Tibial artery (tissue), 4 donors: Measurements from ENCODE around the gene CARD16.

ENCODE experiments used
- DNase-seq, 2 donors: peaks; one replicate each; pipeline ENCODE4 v3.0.0-alpha.2; 2019
- H3K27ac ChIP-seq, 2 donors: fragments of 200-600 bp; sonication (generic) in 1 of 2; 1 replicate in 1 of 2; 2 replicates in 1 of 2; pipeline ENCODE4 v1.5.1; 2018 to 2019; ENCODE audit warnings: mild to moderate bottlenecking in 1 of 2
- H3K27me3 ChIP-seq, 2 donors: fragments of 200-600 bp; sonication (generic) in 1 of 2; one replicate each; pipeline versions ENCODE4 v1.5.1 to v1.6.0; 2016 to 2019
- H3K36me3 ChIP-seq, 3 donors: fragments of 200-600 bp; sonication (generic) in 2 of 3; one replicate each; pipeline ENCODE4 v1.5.1; 2016 to 2019; ENCODE audit warnings: mild to moderate bottlenecking in 2 of 3
- H3K4me1 ChIP-seq, 4 donors: fragments of 200-600 bp; sonication (generic) in 2 of 4; 1 replicate in 3 of 4; 2 replicates in 1 of 4; pipeline ENCODE4 v1.5.1; 2016 to 2019
- H3K4me3 ChIP-seq, 2 donors: fragments of 200-600 bp; sonication (generic) in 1 of 2; 1 replicate in 1 of 2; 2 replicates in 1 of 2; pipeline ENCODE4 v1.5.1; 2018 to 2019; ENCODE audit warnings: mild to moderate bottlenecking in 2 of 2
- H3K9me3 ChIP-seq, 3 donors: fragments of 200-600 bp; sonication (generic) in 1 of 3; one replicate each; pipeline ENCODE4 v1.5.1; 2016 to 2019
- intact Hi-C: fragments of 100-400 bp; cut with DNase I; formaldehyde crosslinking; loops from one replicate; pipeline ENCODE4 v1.15.0; 2023; ENCODE audit warnings: low total_unique reads
- TF ChIP-seq, protein P1 (sequence below), 2 experiments: fragments of 200-600 bp in 1 of 2; fragments of 450-650 bp in 1 of 2; IDR thresholded peaks; one replicate each; pipeline ENCODE4 v1.5.1; 2017 to 2019; ENCODE audit warnings: antibody characterized with exemption in 2 of 2, mild to moderate bottlenecking in 1 of 2, moderate library complexity in 1 of 2

The CARD16 gene

GRCh38 chr11:105024394-105024793 lies 20.7 kb downstream of the CARD16 start:
- no peak for DNase-seq
- intact Hi-C loops = no loop called here
- Histone ChIP-seq H3K9me3 (no peaks in the 10 kb centered on the region), H3K4me1 (no peaks in the 10 kb centered on the region), H3K27ac (no peak overlapping the region), H3K36me3 (no peaks in the 10 kb centered on the region), H3K4me3 (no peak overlapping the region), H3K27me3 (no peaks in the 10 kb centered on the region)
- TF ChIP-seq, protein P1, sequence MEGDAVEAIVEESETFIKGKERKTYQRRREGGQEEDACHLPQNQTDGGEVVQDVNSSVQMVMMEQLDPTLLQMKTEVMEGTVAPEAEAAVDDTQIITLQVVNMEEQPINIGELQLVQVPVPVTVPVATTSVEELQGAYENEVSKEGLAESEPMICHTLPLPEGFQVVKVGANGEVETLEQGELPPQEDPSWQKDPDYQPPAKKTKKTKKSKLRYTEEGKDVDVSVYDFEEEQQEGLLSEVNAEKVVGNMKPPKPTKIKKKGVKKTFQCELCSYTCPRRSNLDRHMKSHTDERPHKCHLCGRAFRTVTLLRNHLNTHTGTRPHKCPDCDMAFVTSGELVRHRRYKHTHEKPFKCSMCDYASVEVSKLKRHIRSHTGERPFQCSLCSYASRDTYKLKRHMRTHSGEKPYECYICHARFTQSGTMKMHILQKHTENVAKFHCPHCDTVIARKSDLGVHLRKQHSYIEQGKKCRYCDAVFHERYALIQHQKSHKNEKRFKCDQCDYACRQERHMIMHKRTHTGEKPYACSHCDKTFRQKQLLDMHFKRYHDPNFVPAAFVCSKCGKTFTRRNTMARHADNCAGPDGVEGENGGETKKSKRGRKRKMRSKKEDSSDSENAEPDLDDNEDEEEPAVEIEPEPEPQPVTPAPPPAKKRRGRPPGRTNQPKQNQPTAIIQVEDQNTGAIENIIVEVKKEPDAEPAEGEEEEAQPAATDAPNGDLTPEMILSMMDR (IDR thresholded peaks at IDR 0.05) = no peak

DNA sequence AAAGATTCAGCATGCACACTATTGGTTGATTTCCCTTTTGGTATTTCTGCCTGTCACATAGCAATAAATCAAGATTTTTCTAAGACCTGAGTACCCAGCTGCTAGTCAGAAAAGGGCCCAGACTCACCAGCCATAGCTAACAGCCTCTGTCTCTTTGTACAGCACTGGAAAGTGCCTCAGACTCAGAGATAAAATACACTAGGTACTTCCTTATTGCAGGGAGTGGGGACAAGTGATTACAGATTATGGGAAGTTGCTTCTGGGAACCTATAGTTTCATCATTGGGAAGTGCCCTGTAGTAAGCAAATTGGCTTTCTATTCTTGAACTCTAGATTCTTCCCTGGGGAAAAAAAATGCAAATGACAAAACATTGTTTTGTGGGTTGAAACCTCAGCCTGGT lies 22.1 kb downstream of the CARD16 start, which contains the start of gene CASP5:
Gene CASP5, minus strand, starts transcription at position 166 of the 400 bp plus-strand sequence. Its CDS starts 32 bp downstream, at position 134.
- no peak within 1 kb of the TSS for H3K4me3 ChIP-seq
- intact Hi-C loops = no loop called here
- no peaks in the 10 kb centered on the region for H3K9me3 ChIP-seq
- no peaks in the 10 kb centered on the region for H3K27me3 ChIP-seq
- DNase-seq = no peak
- no peak within 1 kb of the TSS for H3K27ac ChIP-seq
- TF ChIP-seq, protein P1 (IDR thresholded peaks at IDR 0.05) = no peak
- H3K4me1 ChIP-seq = no peaks in the 10 kb centered on the region
- no peaks in the 10 kb centered on the region for H3K36me3 ChIP-seq

DNA sequence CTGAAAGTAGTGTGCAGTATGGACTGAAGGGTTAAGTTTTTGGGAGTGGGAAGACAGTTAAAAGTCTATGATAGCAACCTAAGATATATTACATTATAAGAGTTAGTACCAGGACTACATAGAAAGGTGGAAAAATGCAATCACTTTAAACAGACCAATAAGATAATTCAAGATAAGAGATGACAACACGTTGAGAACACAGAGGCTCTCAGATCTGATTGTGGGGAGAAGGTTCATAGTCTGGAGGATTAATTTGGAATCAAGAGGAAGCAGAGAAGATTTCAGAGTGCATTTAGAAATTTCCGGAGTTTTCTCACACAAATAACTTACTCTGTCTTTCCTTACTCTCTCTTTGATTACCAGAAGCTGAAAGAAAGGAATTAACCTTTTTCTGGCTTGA lies 22.6 kb downstream of the CARD16 start:
- Histone ChIP-seq H3K4me1 (no peaks in the 10 kb centered on the region), H3K9me3 (no peaks in the 10 kb centered on the region), H3K27me3 (no peaks in the 10 kb centered on the region), H3K27ac (no peak overlapping the region), H3K36me3 (no peaks in the 10 kb centered on the region), H3K4me3 (no peak overlapping the region)
- intact Hi-C loops = no loop called here
- no peak for DNase-seq
- TF ChIP-seq, protein P1 (IDR thresholded peaks at IDR 0.05) = no peak

- no peaks in the 10 kb centered on the region for H3K9me3 ChIP-seq
- TF ChIP-seq, protein P1 (IDR thresholded peaks at IDR 0.05) = no peak
- no peak overlapping the region for H3K27ac ChIP-seq
- DNase-seq = no peak
- H3K4me1 ChIP-seq = no peaks in the 10 kb centered on the region
- no peaks in the 10 kb centered on the region for H3K27me3 ChIP-seq
- no peak overlapping the region for H3K4me3 ChIP-seq
- intact Hi-C loops = no loop called here
- H3K36me3 ChIP-seq = no peaks in the 10 kb centered on the region
Observed at GRCh38 chr11:105007463-105007862, 37.7 kb downstream of the CARD16 start.

DNA sequence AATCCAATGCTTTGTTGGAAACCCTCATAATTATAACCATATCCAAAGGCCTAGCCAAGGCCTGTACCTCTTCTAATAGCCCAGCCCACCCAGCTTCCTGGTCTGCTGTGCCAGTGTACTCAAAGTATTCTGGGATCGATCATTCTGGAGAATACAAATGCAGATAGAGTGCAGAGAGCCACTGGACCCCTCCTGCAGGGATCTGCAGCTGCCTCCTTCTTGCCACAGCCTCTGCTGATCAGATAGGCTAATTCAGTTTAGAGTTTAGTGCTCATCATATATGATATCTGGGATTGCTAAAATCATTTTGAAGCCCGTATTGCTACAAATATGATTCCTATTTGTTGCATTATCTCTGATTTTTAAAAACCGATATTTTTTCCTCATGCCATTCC lies 39.7 kb downstream of the CARD16 start:
- no peak for DNase-seq
- Histone ChIP-seq H3K4me3 (no peak overlapping the region), H3K9me3 (no peaks in the 10 kb centered on the region), H3K4me1 (no peaks in the 10 kb centered on the region), H3K36me3 (no peaks in the 10 kb centered on the region), H3K27ac (no peak overlapping the region), H3K27me3 (no peaks in the 10 kb centered on the region)
- TF ChIP-seq, protein P1 (IDR thresholded peaks at IDR 0.05) = no peak
- intact Hi-C loops = no loop called here

GRCh38 chr11:105004021-105004420 lies 41.1 kb downstream of the CARD16 start:
- Histone ChIP-seq H3K27ac (no peak overlapping the region), H3K27me3 (no peaks in the 10 kb centered on the region), H3K4me1 (no peaks in the 10 kb centered on the region), H3K4me3 (no peak overlapping the region), H3K9me3 (no peaks in the 10 kb centered on the region), H3K36me3 (no peaks in the 10 kb centered on the region)
- TF ChIP-seq, protein P1 (IDR thresholded peaks at IDR 0.05) = no peak
- DNase-seq = no peak
- intact Hi-C loops = no loop called here
